Loucy (cell line): ENCODE results near the gene MPG.

ENCODE experiments used
- H2AFZ ChIP-seq: fragments of 200-600 bp; sonication (generic); 2 replicates; pipeline ENCODE4 v1.6.0; 2016; ENCODE audit warnings: antibody characterized with exemption, mild to moderate bottlenecking, low read length, moderate library complexity
- H3F3A ChIP-seq: fragments of 200-600 bp; 2 replicates; pipeline ENCODE4 v1.6.0; 2016; ENCODE audit warnings: antibody characterized with exemption, low read depth, mild to moderate bottlenecking
- H3K27me3 ChIP-seq: fragments of 200-600 bp; sonication (generic); 2 replicates; pipeline ENCODE4 v1.6.1; 2014; ENCODE audit warnings: low read length, mild to moderate bottlenecking; ENCODE audit not compliant: insufficient read depth, poor library complexity, severe bottlenecking
- H3K36me3 ChIP-seq: fragments of 200-600 bp; sonication (generic); 2 replicates; pipeline ENCODE4 v1.6.1; 2016; ENCODE audit warnings: low read length; ENCODE audit not compliant: insufficient read depth
- H3K4me1 ChIP-seq: fragments of 200-600 bp; sonication (generic); 2 replicates; pipeline ENCODE4 v1.5.1; 2014; ENCODE audit warnings: low read length, mild to moderate bottlenecking; ENCODE audit not compliant: insufficient read depth, poor library complexity, severe bottlenecking
- H3K4me2 ChIP-seq: fragments of 200-600 bp; sonication (generic); 2 replicates; pipeline ENCODE4 v1.6.0; 2014; ENCODE audit warnings: antibody characterized with exemption, low read length, low read depth, mild to moderate bottlenecking; ENCODE audit not compliant: poor library complexity, severe bottlenecking
- H3K4me3 ChIP-seq: fragments of 200-600 bp; sonication (generic); 2 replicates; pipeline ENCODE4 v1.5.1; 2014; ENCODE audit warnings: low read length, mild to moderate bottlenecking, mixed read lengths; ENCODE audit not compliant: poor library complexity, severe bottlenecking
- H3K79me2 ChIP-seq: fragments of 200-600 bp; sonication (generic); 2 replicates; pipeline ENCODE4 v1.6.1; 2014; ENCODE audit warnings: low read length; ENCODE audit not compliant: insufficient read depth
- H3K9ac ChIP-seq: fragments of 200-600 bp; sonication (generic); 2 replicates; pipeline ENCODE4 v1.6.0; 2014; ENCODE audit warnings: mild to moderate bottlenecking, low read depth, low read length, moderate library complexity; ENCODE audit not compliant: poor library complexity, severe bottlenecking
- H3K9me2 ChIP-seq: fragments of 200-600 bp; sonication (generic); replicated peaks from 2 replicates; pipeline ENCODE4 v1.6.1; 2016; ENCODE audit warnings: low read depth, low read length, mixed read lengths
- H3K9me3 ChIP-seq: fragments of 200-600 bp; sonication (generic); 2 replicates; pipeline ENCODE4 v1.6.1; 2014; ENCODE audit warnings: mild to moderate bottlenecking, antibody characterized with exemption, low read length, low read depth; ENCODE audit not compliant: insufficient read depth
- H4K20me1 ChIP-seq: fragments of 200-600 bp; sonication (generic); 2 replicates; pipeline ENCODE4 v1.6.0; 2014; ENCODE audit warnings: antibody characterized with exemption, low read length, mild to moderate bottlenecking; ENCODE audit not compliant: insufficient read depth, poor library complexity, severe bottlenecking
- EZH2phosphoT487 ChIP-seq: fragments of 200-600 bp; IDR thresholded peaks from 2 replicates; pipeline ENCODE4 v1.6.1; 2018; ENCODE audit warnings: antibody characterized with exemption, mild to moderate bottlenecking, moderate library complexity, borderline replicate concordance
- TF ChIP-seq, protein P1 (sequence below): fragments of 200-600 bp; sonication (generic); conservative IDR thresholded peaks from 2 replicates; pipeline ENCODE4 v1.5.1; 2014; ENCODE audit warnings: mild to moderate bottlenecking, antibody characterized with exemption, low read length

The MPG gene

DNA sequence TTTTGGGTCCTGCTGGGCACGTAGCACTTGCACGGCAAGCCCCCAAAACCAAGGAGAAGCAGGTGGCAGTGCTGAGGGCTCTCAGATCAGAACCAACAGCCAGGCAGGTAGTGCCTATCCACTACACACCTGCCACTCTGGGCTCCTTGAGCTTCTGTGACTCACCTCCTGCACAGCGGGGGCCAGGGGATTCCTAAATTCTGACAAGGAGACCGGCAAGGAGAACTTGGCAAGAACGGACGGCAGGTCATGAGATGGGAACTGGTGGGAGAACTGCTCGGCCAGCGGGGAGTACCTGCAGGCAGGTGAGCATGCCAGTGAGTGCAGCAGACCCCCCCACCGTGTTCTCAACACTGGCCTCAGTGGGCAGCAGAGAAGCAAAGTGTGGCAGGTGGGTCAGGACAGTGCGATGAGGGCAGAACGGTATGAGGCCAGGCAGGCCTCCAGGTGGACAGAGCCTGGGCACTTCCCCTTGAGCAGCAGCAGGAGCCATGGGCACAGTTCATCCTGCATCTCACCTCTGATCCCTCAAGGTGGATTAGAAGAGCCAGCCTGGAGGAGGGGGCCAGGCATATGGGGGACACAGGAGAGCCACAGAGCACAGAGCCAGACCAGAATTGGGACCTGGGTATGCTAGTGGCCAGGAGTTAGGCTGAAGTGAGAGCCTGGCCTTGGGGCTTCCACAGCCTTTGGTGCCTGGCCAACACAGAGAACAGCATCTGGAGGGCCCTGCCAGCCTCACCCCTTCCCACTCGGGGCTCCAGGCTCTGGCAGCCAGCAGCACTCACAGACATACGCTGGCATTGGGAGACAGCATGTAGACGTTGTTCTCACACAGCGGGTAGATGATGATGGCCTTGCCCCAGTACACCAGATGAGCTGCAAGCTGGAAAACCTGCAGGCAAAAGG is 14.7 kb downstream of the MPG start:
- Histone ChIP-seq H3K9ac (no peak overlapping the region), H4K20me1 (no peaks in the 10 kb centered on the region), H3K4me3 (no peak overlapping the region), H3K4me1 (peaks cover 7% of the 10 kb centered on the region), H3K9me3 (no peaks in the 10 kb centered on the region), H2AFZ (no peak overlapping the region), H3K79me2 (no peaks in the 10 kb centered on the region), H3K9me2 (no peaks in the 10 kb centered on the region), H3K27me3 (no peaks in the 10 kb centered on the region), H3F3A (no peaks in the 10 kb centered on the region), H3K4me2 (no peak overlapping the region), H3K36me3 (no peaks in the 10 kb centered on the region)
- TF ChIP-seq, protein P1, sequence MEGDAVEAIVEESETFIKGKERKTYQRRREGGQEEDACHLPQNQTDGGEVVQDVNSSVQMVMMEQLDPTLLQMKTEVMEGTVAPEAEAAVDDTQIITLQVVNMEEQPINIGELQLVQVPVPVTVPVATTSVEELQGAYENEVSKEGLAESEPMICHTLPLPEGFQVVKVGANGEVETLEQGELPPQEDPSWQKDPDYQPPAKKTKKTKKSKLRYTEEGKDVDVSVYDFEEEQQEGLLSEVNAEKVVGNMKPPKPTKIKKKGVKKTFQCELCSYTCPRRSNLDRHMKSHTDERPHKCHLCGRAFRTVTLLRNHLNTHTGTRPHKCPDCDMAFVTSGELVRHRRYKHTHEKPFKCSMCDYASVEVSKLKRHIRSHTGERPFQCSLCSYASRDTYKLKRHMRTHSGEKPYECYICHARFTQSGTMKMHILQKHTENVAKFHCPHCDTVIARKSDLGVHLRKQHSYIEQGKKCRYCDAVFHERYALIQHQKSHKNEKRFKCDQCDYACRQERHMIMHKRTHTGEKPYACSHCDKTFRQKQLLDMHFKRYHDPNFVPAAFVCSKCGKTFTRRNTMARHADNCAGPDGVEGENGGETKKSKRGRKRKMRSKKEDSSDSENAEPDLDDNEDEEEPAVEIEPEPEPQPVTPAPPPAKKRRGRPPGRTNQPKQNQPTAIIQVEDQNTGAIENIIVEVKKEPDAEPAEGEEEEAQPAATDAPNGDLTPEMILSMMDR = no peak
- no peak for TF ChIP-seq EZH2phosphoT487

- Histone ChIP-seq H3K79me2 (no peaks in the 10 kb centered on the region), H2AFZ (no peak overlapping the region), H3K9ac (no peak overlapping the region), H3K4me3 (no peak overlapping the region), H4K20me1 (no peaks in the 10 kb centered on the region), H3K36me3 (no peaks in the 10 kb centered on the region), H3K9me2 (no peaks in the 10 kb centered on the region), H3K4me1 (peaks cover 7% of the 10 kb centered on the region), H3K27me3 (no peaks in the 10 kb centered on the region), H3K4me2 (no peak overlapping the region), H3K9me3 (no peaks in the 10 kb centered on the region), H3F3A (no peaks in the 10 kb centered on the region)
- TF ChIP-seq, protein P1 = no peak
- no peak for TF ChIP-seq EZH2phosphoT487
These were observed 16.9 kb downstream of the MPG start for GRCh38 chr16:94918-95265.

GRCh38 chr16:96935-97381 is 18.9 kb downstream of the MPG start:
- Histone ChIP-seq H3K4me1 (peaks cover 7% of the 10 kb centered on the region), H3K9ac (no peak overlapping the region), H3K27me3 (no peaks in the 10 kb centered on the region), H4K20me1 (no peaks in the 10 kb centered on the region), H3K79me2 (no peaks in the 10 kb centered on the region), H3K4me2 (no peak overlapping the region), H3F3A (no peaks in the 10 kb centered on the region), H3K36me3 (no peaks in the 10 kb centered on the region), H3K9me2 (no peaks in the 10 kb centered on the region), H3K9me3 (no peaks in the 10 kb centered on the region), H2AFZ (no peak overlapping the region), H3K4me3 (no peak overlapping the region)
- TF ChIP-seq, protein P1 = peak; percentile 91
- no peak for TF ChIP-seq EZH2phosphoT487
